H1 (cell line): ENCODE data around the gene INIP. TPM values are rescaled to one million over a fixed set of nuclear protein-coding genes. Genes with fewer than 3 reads are reported as not detected.

Source experiments
- CHD1 ChIP-seq: IDR thresholded peaks from 2 replicates; pipeline ENCODE4 v1.6.1; 2012; ENCODE audit warnings: low read depth, low read length, improper control_type of control experiment
- HDAC2 ChIP-seq, 2 experiments: fragments of 300-600 bp in 1 of 2; sonication (generic) in 1 of 2; IDR thresholded peaks; 2 replicates each; pipeline ENCODE4 v1.6.1; 2011 to 2012; ENCODE audit warnings: low read depth in 2 of 2, low read length in 2 of 2, mild to moderate bottlenecking in 2 of 2, moderate library complexity in 2 of 2, borderline replicate concordance in 1 of 2, inconsistent platforms in 1 of 2
- TBP ChIP-seq: IDR thresholded peaks from 2 replicates; pipeline ENCODE4 v1.6.1; 2011; ENCODE audit warnings: low read depth, low read length, improper control_type of control experiment
- polyA plus RNA-seq, 7 experiments: library from polyadenylated mRNA; depleted of rRNA in 3 of 7; stranded (reverse) in 5 of 7; unstranded in 2 of 7; fragments of >200 nt in 5 of 7; fragments of 200-250 nt in 2 of 7; gene quantifications; 1 replicate in 5 of 7; 2 replicates in 1 of 7; 4 replicates in 1 of 7; pipeline versions ENCODE4 v1.2.1 to v1.2.3, GENCODE V29; 2011 to 2013; ENCODE audit warnings: missing spikeins in 2 of 7, mixed read lengths in 2 of 7
- total RNA-seq: library from RNA; stranded (reverse); fragmentation: NEBNext Ultra II Directional; extraction: Animal tissue kit (Norgen Biotek cat#: 25700); gene quantifications from 2 replicates; pipeline ENCODE4 v1.2.1, GENCODE V29; 2021

The INIP gene
- total and polyA plus RNA-seq, 2 of the 8 experiments (the other 6 are each of a cell fraction or from before 2014, with no cell fraction given), result 10.7 to 18.3 TPM

GRCh38 chr9:112750016-112750763 lies 32.3 kb upstream of the INIP start, which contains the start of gene SNX30 (continued):
- 0 out of 2 replicates have a peak, but pooled peaks have one; percentile 36 for TF ChIP-seq TBP
- TF ChIP-seq CHD1, result no peak
- peak in 1 of 2 experiments; percentile 48; a peak in 1 of 4 replicates for TF ChIP-seq HDAC2 (IDR thresholded peaks at IDR 0.05; ENCODE audit: borderline replicate concordance in 1 of 2, low read depth in 2 of 2, low read length in 2 of 2)
